ENCODE results near the gene AGBL4. TPM values are rescaled to one million over a fixed set of nuclear protein-coding genes. Genes with fewer than 3 reads are reported as not detected.

The AGBL4 gene
- total RNA-seq, 4 donors from 2014 or later: not detected

- DNase-seq (no peak), ATAC-seq (no peak)
- no peak overlapping the region for H3K27ac ChIP-seq
- peaks cover 3 to 7% of the 10 kb centered on the region in 2 donors for H3K4me1 ChIP-seq
- in situ Hi-C loops (cut with MboI; ENCODE audit: low sequenced_read_pairs in 4 of 4): no loop called here
- TF ChIP-seq POLR2A (IDR thresholded peaks at IDR 0.05): no peak
- TF ChIP-seq, protein P1, sequence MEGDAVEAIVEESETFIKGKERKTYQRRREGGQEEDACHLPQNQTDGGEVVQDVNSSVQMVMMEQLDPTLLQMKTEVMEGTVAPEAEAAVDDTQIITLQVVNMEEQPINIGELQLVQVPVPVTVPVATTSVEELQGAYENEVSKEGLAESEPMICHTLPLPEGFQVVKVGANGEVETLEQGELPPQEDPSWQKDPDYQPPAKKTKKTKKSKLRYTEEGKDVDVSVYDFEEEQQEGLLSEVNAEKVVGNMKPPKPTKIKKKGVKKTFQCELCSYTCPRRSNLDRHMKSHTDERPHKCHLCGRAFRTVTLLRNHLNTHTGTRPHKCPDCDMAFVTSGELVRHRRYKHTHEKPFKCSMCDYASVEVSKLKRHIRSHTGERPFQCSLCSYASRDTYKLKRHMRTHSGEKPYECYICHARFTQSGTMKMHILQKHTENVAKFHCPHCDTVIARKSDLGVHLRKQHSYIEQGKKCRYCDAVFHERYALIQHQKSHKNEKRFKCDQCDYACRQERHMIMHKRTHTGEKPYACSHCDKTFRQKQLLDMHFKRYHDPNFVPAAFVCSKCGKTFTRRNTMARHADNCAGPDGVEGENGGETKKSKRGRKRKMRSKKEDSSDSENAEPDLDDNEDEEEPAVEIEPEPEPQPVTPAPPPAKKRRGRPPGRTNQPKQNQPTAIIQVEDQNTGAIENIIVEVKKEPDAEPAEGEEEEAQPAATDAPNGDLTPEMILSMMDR (IDR thresholded peaks at IDR 0.05 in 4 of 5, conservative IDR thresholded peaks at IDR 0.05 in 1 of 5): no peak
- no peak overlapping the region for H3K4me3 ChIP-seq
- H3K27me3 ChIP-seq: no peaks in the 10 kb centered on the region
- H3K9me3 ChIP-seq: no peaks in the 10 kb centered on the region
- intact Hi-C loops (cut with DNase I; ENCODE audit: low total_unique reads): no loop called here
- peaks cover 0 to 7% of the 10 kb centered on the region in 2 donors for H3K36me3 ChIP-seq
These were observed 1293.4 kb downstream of the AGBL4 start for GRCh38 chr1:48730164-48730910.

DNA sequence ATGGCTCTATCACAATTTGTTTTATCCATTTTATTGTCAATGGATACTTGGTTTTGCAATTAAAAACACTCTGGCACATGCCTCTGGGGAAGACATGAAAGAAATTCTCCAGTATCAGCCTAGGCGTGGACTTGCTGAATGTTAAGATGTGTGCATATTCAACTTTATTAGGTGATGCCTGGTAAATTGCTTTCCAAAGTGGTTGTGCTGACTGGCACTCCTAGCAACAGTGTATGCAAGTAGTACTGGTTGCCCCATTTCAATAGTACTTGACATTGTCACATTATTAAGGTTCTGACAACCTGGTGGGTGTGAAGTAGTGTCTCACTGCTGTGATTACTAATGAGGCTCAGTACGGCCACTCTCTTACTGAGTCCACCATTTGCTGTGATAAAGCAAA lies 1295.2 kb downstream of the AGBL4 start:
- Histone ChIP-seq H3K27ac (no peak overlapping the region), H3K4me3 (no peak overlapping the region), H3K9me3 (no peaks in the 10 kb centered on the region), H3K36me3 (peaks cover 0 to 3% of the 10 kb centered on the region in 2 donors), H3K4me1 (peaks cover 9 to 16% of the 10 kb centered on the region in 2 donors), H3K27me3 (no peaks in the 10 kb centered on the region)
- intact Hi-C loops (cut with DNase I; ENCODE audit: low total_unique reads) (no loop called here), in situ Hi-C loops (cut with MboI; ENCODE audit: low sequenced_read_pairs in 4 of 4) (no loop called here)
- TF ChIP-seq, protein P1 (IDR thresholded peaks at IDR 0.05 in 4 of 5, conservative IDR thresholded peaks at IDR 0.05 in 1 of 5): no peak
- TF ChIP-seq POLR2A (IDR thresholded peaks at IDR 0.05): no peak
- ATAC-seq (no peak), DNase-seq (no peak)

DNA sequence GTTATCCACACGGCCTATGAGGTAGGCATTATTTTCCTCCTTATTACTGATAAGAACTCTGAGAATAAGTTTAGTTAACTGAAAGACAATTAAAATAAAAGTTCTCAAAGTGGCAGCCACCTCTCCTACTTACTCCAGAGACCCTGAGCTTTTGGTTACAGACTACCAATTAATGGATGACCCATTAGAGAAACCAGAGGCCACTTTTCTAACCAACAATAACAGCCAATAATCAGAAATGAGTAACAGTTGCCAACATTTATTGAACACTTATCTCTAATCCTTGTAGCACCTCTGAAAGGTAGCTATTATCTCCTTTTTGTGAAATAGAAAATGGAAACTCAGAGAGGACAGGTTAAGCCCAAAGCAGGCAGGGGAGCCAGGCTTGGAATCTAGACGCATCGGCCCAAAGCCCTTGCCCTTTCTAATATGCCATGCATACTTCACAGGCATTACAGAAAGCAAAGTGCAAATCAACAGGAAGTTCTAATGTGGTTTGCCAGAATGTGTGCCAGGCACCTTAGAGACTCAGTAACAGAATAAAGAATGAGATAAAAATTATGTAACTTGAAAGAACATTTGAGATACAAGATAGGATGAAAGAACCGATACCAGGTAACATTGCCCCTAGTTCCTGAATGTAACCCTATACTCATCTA lies 1297.1 kb downstream of the AGBL4 start:
- intact Hi-C loops (cut with DNase I; ENCODE audit: low total_unique reads) (no loop called here), in situ Hi-C loops (cut with MboI; ENCODE audit: low sequenced_read_pairs in 4 of 4) (no loop called here)
- ATAC-seq (no peak), DNase-seq (no peak)
- H3K27me3 ChIP-seq: no peaks in the 10 kb centered on the region
- no peaks in the 10 kb centered on the region for H3K9me3 ChIP-seq
- TF ChIP-seq, protein P1 (IDR thresholded peaks at IDR 0.05 in 4 of 5, conservative IDR thresholded peaks at IDR 0.05 in 1 of 5): no peak
- TF ChIP-seq POLR2A (IDR thresholded peaks at IDR 0.05): no peak
- no peak overlapping the region for H3K27ac ChIP-seq
- H3K36me3 ChIP-seq: no peaks in the 10 kb centered on the region
- H3K4me3 ChIP-seq: no peak overlapping the region
- peaks cover 9 to 16% of the 10 kb centered on the region in 2 donors for H3K4me1 ChIP-seq

DNA sequence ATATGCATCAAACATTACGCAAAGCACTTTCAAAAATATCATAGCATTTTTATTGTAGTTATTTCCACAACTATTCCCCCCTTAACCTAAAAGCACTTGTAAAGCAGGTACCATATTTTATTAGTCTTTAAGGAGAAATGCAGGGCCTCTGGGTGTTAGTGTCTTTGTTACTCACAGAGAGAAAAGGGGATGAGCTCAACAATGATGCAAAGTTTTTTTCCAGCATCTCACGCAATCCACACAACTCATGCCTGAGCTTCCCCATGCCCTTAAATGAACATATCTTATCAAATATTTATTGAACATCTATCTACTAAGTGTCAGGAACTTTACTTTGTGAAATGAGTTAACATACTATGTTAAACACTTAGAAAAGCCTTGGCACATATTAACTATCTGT lies 1297.6 kb downstream of the AGBL4 start:
- Histone ChIP-seq H3K36me3 (no peaks in the 10 kb centered on the region), H3K4me3 (no peak overlapping the region), H3K4me1 (peaks cover 9 to 13% of the 10 kb centered on the region in 2 donors), H3K27ac (no peak overlapping the region), H3K9me3 (no peaks in the 10 kb centered on the region), H3K27me3 (no peaks in the 10 kb centered on the region)
- intact Hi-C loops (cut with DNase I; ENCODE audit: low total_unique reads) (no loop called here), in situ Hi-C loops (cut with MboI; ENCODE audit: low sequenced_read_pairs in 4 of 4) (no loop called here)
- TF ChIP-seq POLR2A (IDR thresholded peaks at IDR 0.05): no peak
- DNase-seq (no peak), ATAC-seq (no peak)

DNA sequence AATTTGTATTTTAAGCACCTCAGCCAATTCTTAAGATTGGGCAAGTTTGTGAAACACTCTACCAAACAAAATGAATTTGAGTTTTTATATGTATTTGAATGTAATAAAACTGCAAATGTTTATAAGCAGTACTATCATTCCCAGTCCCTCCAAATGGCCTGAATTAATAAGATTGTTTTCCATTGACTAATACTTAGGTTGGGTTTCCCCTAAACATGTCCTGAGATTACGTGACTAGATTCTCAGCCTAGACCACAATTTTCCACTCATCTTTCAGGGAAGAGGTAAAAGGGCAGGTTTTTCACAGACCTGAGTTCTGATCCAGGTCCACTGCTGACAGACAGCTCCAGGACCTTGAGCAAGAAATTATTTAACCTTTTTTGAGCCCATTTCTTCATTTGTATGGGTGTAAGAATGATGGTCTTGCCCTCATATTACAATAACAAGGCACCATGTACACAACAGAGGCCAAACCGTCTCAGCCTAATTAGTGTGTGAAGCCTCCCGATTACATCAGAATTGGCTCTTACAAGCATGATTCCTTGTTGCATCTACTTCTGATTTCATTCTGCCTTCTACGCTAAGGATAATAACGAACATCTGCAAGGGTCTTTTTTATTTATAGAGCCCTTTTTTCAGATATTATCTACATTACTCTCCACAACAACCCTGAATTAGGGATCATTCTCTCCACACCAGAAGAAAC lies 1298.3 kb downstream of the AGBL4 start:
- Histone ChIP-seq H3K4me1 (peaks cover 9 to 12% of the 10 kb centered on the region in 2 donors), H3K4me3 (no peak overlapping the region), H3K9me3 (no peaks in the 10 kb centered on the region), H3K27ac (no peak overlapping the region), H3K27me3 (no peaks in the 10 kb centered on the region), H3K36me3 (no peaks in the 10 kb centered on the region)
- intact Hi-C loops (cut with DNase I; ENCODE audit: low total_unique reads) (no loop called here), in situ Hi-C loops (cut with MboI; ENCODE audit: low sequenced_read_pairs in 4 of 4) (no loop called here)
- no peak for TF ChIP-seq POLR2A (IDR thresholded peaks at IDR 0.05)
- TF ChIP-seq, protein P1 (IDR thresholded peaks at IDR 0.05 in 4 of 5, conservative IDR thresholded peaks at IDR 0.05 in 1 of 5): no peak
- DNase-seq: no peak
- no peak for ATAC-seq
